Skeletal muscle satellite cell (primary cell): Measurements from ENCODE around the gene LRRC75A.

Source experiments
- H3K27me3 ChIP-seq: 2 replicates; pipeline ENCODE4 v1.7.0; 2013; ENCODE audit warnings: low read length; ENCODE audit not compliant: control insufficient read depth, insufficient read depth
- H3K36me3 ChIP-seq: 2 replicates; pipeline ENCODE4 v1.7.0; 2013; ENCODE audit warnings: mild to moderate bottlenecking, control low read depth, low read length; ENCODE audit not compliant: insufficient read depth
- H3K4me1 ChIP-seq: 2 replicates; pipeline ENCODE4 v1.7.0; 2013; ENCODE audit warnings: low read length; ENCODE audit not compliant: control insufficient read depth, insufficient read depth
- H3K4me2 ChIP-seq: 2 replicates; pipeline ENCODE4 v1.7.0; 2013; ENCODE audit warnings: mild to moderate bottlenecking, low read length
- H3K4me3 ChIP-seq: 2 replicates; pipeline ENCODE4 v1.7.0; 2013; ENCODE audit warnings: low read length
- H3K9ac ChIP-seq: 2 replicates; pipeline ENCODE4 v1.7.0; 2013; ENCODE audit warnings: mild to moderate bottlenecking, low read depth, low read length, moderate library complexity
- H3K9me3 ChIP-seq: replicated peaks from 2 replicates; pipeline ENCODE4 v1.7.0; 2013; ENCODE audit warnings: mild to moderate bottlenecking, control low read depth, low read length

LRRC75A gene

DNA sequence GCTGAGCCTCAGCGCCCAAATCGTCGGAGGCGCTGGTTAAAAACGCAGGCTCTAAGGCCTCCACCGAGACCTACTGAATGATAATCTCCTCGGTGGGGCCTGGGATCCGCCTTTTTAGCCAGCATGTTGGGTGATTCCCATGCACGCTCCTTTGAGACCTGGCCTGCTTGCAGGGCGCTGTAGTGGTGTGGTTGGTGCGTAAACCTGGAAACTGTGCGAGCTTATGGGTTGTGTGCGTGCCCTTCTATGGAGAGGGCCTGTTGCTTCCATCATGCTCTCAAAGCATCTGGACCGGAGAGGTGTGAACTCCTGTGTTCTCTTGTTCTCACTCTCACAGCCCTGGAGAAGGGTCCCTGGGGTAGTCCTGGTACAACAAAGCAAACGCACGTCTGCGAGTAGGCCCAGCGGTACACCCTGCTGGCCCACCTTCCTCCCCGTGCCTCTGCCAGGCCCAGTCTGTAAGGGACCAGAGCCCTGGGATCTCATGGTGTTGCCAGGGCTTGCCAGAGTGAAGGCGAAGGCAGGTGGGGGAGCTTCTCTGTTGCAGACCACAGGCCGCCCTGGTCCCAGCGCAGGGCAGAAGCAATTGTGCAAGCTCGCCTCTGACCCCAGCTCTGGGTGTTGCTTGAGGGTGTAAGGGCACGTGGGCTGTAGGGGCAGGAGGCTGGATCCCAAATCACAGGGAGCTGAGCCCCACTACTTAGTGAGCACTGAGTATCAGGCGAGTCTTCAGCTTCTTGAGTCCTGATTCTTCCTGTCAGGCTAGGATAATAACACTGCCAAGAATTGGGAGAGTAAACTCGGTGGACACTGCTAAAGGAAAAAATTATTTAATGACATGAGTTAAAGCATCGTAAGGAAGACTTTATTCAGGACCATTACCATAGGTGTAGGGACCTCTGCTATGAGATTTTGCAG lies 879 bp upstream of the LRRC75A start:
- peak overlapping the region; percentile 69 for H3K4me3 ChIP-seq
- H3K9me3 ChIP-seq: no peaks in the 10 kb centered on the region
- H3K4me1 ChIP-seq: no peaks in the 10 kb centered on the region
- peaks cover 78% of the 10 kb centered on the region for H3K27me3 ChIP-seq
- no peak overlapping the region for H3K9ac ChIP-seq
- no peaks in the 10 kb centered on the region for H3K36me3 ChIP-seq
- peak overlapping the region; percentile 76 for H3K4me2 ChIP-seq

DNA sequence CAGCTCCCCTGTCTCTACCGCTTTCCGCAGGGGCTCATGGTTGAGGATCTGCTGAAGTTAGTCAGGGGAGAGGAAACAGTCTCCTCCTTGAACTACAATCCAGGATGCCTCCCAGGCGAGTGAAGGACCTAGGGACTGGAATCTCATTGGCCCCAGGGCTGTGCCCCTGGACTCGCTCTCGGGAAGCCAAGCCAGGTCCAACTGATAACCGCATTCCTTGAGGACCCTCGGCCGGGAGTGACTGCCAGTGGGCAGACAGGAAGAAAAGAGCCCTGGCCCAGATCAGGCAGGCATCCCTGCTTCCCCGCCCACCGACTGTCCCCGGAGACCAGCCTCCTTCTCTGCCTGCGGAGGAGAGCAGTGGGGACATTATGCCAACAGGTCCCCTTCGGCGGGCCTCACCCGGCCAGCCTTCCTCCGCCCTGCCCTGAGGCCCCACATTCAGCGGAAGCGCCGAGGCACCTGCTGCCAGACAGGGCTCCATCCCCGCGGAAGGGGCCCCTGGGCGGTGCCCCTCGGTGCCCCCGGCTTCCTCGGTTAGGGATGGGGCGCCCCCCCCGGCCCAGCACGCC lies 776 bp downstream of the LRRC75A start:
- Histone ChIP-seq H3K4me2 (peak overlapping the region; percentile 80), H3K27me3 (peaks cover 62% of the 10 kb centered on the region), H3K4me3 (peak overlapping the region; percentile 26), H3K36me3 (no peaks in the 10 kb centered on the region), H3K9ac (no peak overlapping the region), H3K9me3 (no peaks in the 10 kb centered on the region), H3K4me1 (peaks cover 9% of the 10 kb centered on the region)

DNA sequence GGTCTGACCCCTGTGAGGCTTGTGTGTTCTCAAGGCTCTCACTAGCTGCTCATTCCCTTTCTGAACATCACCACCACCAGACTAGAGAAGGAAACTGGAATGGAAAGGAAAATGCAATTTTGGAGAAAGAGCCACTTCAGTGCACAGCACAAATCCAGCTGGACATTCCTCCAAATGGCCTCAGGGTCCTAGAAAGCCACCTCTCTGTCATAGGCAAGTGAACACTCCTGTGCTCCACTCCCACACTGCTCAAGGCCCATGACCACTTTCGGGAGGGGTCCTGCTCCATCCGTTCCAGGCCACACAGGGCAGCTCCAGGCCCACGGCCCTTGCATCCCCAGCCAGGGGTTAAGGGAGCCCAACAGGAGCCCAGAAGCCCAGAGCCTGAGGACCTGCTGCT lies 2.6 kb downstream of the LRRC75A start:
- Histone ChIP-seq H3K4me3 (no peak overlapping the region), H3K36me3 (no peaks in the 10 kb centered on the region), H3K9ac (no peak overlapping the region), H3K4me2 (no peak overlapping the region), H3K4me1 (peaks cover 16% of the 10 kb centered on the region), H3K9me3 (no peaks in the 10 kb centered on the region), H3K27me3 (peaks cover 47% of the 10 kb centered on the region)

DNA sequence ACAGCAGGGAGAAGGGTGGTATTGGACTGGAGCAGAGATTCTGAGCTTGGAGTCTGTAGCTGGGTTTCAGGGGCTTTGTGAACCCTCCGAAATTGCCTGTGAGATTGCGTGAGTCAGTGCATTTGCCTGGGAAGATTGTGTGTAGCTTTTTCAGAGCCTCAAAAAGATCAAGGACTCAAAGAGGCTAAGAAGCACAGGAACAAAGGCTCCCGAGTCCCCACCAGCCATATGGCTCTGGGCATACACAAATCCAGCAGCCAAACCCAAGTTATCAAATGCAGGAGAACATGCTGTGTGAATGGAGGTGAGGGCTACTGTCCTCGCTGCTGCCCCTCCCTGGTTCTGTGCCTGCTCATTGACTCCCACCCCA lies 3.0 kb downstream of the LRRC75A start:
- Histone ChIP-seq H3K36me3 (no peaks in the 10 kb centered on the region), H3K9ac (no peak overlapping the region), H3K4me2 (no peak overlapping the region), H3K4me1 (peaks cover 16% of the 10 kb centered on the region), H3K27me3 (peaks cover 42% of the 10 kb centered on the region), H3K9me3 (no peaks in the 10 kb centered on the region), H3K4me3 (no peak overlapping the region)

DNA sequence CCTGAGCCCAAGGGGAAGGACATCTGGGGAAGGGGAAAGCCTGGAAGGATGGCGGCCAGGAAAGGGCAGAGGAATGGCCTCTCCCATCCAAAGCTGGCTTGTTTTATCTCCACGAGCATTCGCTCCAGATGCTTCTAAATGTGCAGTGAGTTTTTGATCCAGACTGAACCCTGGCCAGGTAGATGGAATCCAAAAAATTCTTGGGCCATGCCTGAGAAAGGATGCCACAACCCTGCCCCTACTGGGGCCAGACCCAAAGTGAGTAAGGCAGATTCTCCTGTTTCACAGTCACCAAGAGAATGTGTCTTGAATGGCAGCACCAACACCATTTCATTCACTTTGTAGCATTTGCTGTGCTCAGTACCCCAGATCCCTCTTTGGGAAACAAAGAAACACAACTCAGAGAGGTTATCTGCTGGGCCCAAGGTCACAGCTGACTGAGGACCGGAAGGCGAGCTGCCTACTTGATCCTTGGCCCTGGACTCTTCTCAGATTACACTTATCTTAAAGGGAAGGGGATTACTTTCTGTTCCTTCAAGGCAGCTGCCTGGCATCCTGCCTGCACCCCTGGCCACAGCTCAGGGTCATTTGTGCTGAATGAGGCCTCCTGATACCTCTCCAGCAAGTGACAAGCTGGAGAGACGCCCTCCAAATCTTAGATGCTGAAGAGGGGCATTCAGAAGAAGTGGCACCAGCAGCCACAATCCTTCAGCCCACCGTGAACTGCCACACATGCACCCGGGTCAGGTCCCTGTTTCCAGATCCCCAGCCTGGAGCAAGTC lies 3.6 kb downstream of the LRRC75A start:
- peaks cover 36% of the 10 kb centered on the region for H3K27me3 ChIP-seq
- H3K4me2 ChIP-seq: no peak overlapping the region
- H3K36me3 ChIP-seq: no peaks in the 10 kb centered on the region
- H3K9me3 ChIP-seq: no peaks in the 10 kb centered on the region
- H3K4me1 ChIP-seq: peaks cover 16% of the 10 kb centered on the region
- no peak overlapping the region for H3K4me3 ChIP-seq
- H3K9ac ChIP-seq: no peak overlapping the region

DNA sequence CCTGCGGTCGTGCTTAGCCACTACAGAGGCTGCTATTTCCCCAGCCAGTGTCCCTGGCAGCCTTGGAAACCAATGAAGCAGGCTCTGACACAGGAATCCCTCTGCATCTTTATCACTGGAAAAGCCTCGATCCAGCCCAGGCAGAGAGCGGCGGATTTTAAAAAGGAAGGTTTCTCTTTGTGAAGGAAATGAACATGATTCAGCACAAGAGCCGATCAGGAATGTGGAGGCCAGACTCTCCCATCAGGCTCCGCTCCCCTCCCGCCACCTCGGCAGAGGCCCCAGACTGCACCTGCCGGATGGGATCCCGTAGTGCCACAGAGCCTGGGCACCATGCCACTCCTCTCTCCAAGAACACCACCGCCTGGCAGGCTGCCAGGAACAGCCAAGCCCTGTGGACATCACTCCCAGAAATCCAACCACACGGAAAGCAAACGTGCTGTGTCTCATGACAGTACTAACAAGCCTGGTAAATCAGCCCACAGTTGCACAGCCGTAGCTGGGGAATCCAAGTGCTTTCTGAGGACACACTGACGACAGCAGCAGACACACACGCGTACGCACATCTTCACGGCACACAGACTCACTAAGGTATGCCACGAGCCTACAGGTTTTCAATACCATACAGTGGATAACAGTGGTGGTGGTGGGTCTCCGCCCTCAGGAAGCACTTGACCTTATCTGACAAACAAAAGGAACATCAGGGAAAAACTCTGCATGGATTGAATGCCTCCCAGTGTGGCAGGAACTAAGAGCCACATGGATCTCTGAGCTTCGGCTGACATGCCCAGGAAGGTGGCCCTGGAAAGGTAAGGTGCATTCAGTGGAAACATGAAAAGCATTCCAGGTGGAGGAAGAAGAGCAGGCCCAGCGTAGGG lies 5.4 kb downstream of the LRRC75A start:
- Histone ChIP-seq H3K9ac (peak overlapping the region; percentile 65), H3K36me3 (no peaks in the 10 kb centered on the region), H3K4me1 (peaks cover 16% of the 10 kb centered on the region), H3K9me3 (no peaks in the 10 kb centered on the region), H3K27me3 (peaks cover 24% of the 10 kb centered on the region), H3K4me3 (peak overlapping the region; percentile 44), H3K4me2 (peak overlapping the region; percentile 72)

DNA sequence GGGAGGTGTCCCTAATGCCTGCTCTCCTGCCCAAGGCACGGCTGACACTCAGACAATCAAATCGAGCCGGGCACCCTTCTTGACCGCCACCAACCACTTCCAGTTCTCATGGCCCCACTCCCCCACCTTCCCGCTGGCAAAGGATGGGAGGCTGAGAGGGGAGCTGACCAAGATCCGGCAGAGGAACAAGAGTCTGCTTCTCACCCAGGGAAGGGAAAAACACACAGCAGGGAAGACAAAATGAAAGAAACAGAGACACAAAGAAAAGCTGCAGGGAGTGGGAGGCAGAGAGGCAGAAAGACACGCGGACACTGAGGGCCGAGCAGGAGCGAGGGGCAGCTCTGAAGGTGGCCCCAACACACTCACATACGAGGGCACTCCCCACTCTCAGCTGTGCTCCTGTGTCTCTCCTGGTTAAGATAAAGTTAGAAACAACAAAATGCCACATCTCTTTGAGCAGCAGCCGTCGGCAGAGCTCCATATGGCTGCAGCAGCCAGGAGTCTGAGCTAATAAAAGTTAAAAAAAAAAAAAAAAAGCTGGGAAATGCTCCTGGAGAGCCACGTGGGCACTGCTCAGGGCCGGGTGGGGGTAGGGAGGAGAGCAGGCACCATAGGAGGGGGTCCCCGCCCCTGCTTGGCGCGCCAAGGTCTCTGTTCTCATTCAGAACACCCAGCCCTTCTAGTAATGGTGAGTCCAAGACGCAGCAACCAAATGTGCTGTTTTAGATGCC lies 7.4 kb downstream of the LRRC75A start:
- Histone ChIP-seq H3K4me2 (no peak overlapping the region), H3K9ac (no peak overlapping the region), H3K4me1 (peaks cover 16% of the 10 kb centered on the region), H3K9me3 (no peaks in the 10 kb centered on the region), H3K4me3 (no peak overlapping the region), H3K27me3 (peaks cover 9% of the 10 kb centered on the region), H3K36me3 (no peaks in the 10 kb centered on the region)

DNA sequence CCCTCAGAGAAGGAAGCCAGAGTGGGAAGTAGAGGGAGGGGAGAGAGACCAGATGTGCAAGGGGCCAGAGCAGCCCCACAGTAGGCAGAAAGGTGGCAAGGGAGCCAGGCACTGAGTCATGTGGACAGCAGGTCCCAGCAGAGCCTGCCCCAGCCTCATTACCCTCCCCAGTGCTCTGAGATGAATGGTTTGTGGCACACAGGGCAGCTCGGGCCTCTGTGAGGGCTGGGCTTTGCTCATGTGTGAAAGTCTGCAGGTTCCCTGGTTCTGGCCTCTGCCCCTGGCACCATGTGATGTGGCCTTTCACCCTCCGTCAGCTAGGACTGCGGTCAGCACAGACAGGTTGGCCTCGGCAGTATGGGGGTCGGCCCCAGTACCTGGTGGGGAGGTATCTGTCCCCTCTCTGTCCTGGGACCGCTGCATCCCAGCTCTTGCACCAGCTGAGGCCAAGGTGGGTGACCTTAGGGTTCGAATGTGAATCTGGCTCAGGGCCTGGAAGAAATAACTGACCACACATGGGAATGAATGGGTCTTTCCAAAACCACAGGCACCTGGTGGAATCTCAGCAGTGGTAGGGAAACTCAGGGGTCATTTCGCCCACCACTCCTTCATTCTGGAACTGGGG lies 8.9 kb downstream of the LRRC75A start:
- Histone ChIP-seq H3K9ac (no peak overlapping the region), H3K4me1 (peaks cover 16% of the 10 kb centered on the region), H3K36me3 (no peaks in the 10 kb centered on the region), H3K27me3 (no peaks in the 10 kb centered on the region), H3K9me3 (no peaks in the 10 kb centered on the region), H3K4me3 (no peak overlapping the region), H3K4me2 (no peak overlapping the region)

DNA sequence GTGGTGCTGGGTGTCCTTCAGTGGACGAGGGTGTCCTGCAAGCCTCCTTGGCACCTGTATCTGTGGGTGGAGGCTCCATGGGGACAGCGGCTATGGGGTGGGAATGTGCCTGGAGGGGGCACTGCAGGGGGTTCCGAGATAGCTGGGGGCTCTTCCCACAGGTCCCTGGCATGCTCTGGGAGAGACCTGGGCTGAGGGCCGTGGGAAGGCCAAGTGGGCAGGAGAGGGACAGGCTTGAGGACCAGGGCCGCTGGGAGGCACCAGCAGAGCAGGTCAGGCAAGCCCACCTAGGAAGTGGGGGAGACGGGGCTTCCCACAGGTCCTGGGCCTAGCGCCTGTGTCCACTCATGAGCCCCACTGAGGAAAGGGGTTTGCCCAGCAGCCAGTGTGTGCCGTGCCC lies 9.7 kb downstream of the LRRC75A start:
- Histone ChIP-seq H3K9ac (no peak overlapping the region), H3K4me2 (no peak overlapping the region), H3K27me3 (no peaks in the 10 kb centered on the region), H3K36me3 (no peaks in the 10 kb centered on the region), H3K9me3 (no peaks in the 10 kb centered on the region), H3K4me1 (peaks cover 21% of the 10 kb centered on the region), H3K4me3 (no peak overlapping the region)

DNA sequence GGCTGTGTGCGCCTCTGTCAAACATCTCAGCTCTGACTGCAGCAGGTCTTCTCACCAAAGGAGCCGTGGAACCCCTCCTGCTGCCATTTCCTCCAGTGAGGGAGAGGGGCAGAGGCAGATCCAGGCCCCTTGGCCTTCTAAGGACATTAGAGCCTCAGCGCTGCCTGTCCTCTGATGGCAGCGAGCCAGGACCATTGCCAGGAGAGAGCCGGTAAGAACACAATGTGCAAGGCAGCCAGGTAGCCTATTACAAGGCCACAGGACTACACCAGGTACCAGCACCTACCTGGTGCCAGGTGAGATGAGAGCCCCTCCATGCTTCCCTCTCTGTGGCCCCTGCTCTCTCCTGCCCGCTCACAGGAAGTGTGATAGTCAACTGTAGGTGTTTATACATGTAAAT lies 11.0 kb downstream of the LRRC75A start:
- no peaks in the 10 kb centered on the region for H3K36me3 ChIP-seq
- no peak overlapping the region for H3K4me3 ChIP-seq
- no peak overlapping the region for H3K4me2 ChIP-seq
- no peak overlapping the region for H3K9ac ChIP-seq
- H3K9me3 ChIP-seq: no peaks in the 10 kb centered on the region
- peaks cover 14% of the 10 kb centered on the region for H3K4me1 ChIP-seq
- no peaks in the 10 kb centered on the region for H3K27me3 ChIP-seq
